Measurements from ENCODE around the gene SRCAP.

Gene SRCAP

DNA sequence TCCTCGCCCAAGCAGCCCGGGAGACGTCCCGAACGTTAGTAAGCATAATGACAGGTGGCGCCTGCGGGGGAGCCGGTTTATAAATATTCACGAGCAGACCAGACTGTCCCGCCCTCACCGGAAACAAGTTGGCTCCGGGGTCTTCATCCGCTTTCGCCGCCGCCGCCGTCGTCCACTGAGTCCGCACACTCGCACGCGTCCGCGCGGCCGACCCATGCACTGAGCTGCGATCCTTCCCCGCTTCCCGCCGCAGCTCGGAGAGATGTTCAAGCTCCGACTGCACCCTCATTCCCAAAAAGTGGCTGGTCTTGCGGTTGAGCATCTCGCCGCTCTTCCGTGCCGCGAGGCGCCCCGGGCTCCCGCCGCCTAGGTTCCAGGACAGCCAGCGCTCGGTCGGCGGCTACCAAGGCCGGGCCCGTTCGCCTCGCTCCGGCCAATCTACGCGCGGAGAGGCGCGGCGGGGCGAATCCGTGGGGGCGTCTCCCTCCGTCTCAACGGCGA is 62.5 kb downstream of the SRCAP start (continued):
- TF ChIP-seq, protein P1, sequence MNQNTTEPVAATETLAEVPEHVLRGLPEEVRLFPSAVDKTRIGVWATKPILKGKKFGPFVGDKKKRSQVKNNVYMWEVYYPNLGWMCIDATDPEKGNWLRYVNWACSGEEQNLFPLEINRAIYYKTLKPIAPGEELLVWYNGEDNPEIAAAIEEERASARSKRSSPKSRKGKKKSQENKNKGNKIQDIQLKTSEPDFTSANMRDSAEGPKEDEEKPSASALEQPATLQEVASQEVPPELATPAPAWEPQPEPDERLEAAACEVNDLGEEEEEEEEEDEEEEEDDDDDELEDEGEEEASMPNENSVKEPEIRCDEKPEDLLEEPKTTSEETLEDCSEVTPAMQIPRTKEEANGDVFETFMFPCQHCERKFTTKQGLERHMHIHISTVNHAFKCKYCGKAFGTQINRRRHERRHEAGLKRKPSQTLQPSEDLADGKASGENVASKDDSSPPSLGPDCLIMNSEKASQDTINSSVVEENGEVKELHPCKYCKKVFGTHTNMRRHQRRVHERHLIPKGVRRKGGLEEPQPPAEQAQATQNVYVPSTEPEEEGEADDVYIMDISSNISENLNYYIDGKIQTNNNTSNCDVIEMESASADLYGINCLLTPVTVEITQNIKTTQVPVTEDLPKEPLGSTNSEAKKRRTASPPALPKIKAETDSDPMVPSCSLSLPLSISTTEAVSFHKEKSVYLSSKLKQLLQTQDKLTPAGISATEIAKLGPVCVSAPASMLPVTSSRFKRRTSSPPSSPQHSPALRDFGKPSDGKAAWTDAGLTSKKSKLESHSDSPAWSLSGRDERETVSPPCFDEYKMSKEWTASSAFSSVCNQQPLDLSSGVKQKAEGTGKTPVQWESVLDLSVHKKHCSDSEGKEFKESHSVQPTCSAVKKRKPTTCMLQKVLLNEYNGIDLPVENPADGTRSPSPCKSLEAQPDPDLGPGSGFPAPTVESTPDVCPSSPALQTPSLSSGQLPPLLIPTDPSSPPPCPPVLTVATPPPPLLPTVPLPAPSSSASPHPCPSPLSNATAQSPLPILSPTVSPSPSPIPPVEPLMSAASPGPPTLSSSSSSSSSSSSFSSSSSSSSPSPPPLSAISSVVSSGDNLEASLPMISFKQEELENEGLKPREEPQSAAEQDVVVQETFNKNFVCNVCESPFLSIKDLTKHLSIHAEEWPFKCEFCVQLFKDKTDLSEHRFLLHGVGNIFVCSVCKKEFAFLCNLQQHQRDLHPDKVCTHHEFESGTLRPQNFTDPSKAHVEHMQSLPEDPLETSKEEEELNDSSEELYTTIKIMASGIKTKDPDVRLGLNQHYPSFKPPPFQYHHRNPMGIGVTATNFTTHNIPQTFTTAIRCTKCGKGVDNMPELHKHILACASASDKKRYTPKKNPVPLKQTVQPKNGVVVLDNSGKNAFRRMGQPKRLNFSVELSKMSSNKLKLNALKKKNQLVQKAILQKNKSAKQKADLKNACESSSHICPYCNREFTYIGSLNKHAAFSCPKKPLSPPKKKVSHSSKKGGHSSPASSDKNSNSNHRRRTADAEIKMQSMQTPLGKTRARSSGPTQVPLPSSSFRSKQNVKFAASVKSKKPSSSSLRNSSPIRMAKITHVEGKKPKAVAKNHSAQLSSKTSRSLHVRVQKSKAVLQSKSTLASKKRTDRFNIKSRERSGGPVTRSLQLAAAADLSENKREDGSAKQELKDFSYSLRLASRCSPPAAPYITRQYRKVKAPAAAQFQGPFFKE (tag by site-specific recombination; IDR thresholded peaks at IDR 0.05; ENCODE audit: borderline replicate concordance): peak; percentile 75; the same call in 1 of the 2 replicates
- TF ChIP-seq ZNF76 (tag by site-specific recombination; IDR thresholded peaks at IDR 0.05; ENCODE audit: borderline replicate concordance, low read depth): no peak; the same call in 1 of the 2 replicates
- peak; percentile 98 for TF ChIP-seq ZNF600 (tag by site-specific recombination; IDR thresholded peaks at IDR 0.05)
- TF ChIP-seq ZNF560 (tag by site-specific recombination; IDR thresholded peaks at IDR 0.05; ENCODE audit: borderline replicate concordance): peak; percentile 77; the same call in 1 of the 2 replicates
- TF ChIP-seq ZNF169 (tag by site-specific recombination; IDR thresholded peaks at IDR 0.05): 0 out of 2 replicates have a peak, but pooled peaks have one; percentile 71
- TF ChIP-seq, protein P2, sequence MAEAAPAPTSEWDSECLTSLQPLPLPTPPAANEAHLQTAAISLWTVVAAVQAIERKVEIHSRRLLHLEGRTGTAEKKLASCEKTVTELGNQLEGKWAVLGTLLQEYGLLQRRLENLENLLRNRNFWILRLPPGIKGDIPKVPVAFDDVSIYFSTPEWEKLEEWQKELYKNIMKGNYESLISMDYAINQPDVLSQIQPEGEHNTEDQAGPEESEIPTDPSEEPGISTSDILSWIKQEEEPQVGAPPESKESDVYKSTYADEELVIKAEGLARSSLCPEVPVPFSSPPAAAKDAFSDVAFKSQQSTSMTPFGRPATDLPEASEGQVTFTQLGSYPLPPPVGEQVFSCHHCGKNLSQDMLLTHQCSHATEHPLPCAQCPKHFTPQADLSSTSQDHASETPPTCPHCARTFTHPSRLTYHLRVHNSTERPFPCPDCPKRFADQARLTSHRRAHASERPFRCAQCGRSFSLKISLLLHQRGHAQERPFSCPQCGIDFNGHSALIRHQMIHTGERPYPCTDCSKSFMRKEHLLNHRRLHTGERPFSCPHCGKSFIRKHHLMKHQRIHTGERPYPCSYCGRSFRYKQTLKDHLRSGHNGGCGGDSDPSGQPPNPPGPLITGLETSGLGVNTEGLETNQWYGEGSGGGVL (tag by site-specific recombination; IDR thresholded peaks at IDR 0.05): peak; percentile 36; the same call in 1 of the 2 replicates
- TF ChIP-seq, protein P3, sequence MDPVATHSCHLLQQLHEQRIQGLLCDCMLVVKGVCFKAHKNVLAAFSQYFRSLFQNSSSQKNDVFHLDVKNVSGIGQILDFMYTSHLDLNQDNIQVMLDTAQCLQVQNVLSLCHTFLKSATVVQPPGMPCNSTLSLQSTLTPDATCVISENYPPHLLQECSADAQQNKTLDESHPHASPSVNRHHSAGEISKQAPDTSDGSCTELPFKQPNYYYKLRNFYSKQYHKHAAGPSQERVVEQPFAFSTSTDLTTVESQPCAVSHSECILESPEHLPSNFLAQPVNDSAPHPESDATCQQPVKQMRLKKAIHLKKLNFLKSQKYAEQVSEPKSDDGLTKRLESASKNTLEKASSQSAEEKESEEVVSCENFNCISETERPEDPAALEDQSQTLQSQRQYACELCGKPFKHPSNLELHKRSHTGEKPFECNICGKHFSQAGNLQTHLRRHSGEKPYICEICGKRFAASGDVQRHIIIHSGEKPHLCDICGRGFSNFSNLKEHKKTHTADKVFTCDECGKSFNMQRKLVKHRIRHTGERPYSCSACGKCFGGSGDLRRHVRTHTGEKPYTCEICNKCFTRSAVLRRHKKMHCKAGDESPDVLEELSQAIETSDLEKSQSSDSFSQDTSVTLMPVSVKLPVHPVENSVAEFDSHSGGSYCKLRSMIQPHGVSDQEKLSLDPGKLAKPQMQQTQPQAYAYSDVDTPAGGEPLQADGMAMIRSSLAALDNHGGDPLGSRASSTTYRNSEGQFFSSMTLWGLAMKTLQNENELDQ (tag by site-specific recombination; IDR thresholded peaks at IDR 0.05; ENCODE audit: low read depth): no peak
- TF ChIP-seq TRIM28 (IDR thresholded peaks at IDR 0.05; ENCODE audit: borderline replicate concordance, low read length): no peak
- TF ChIP-seq ZNF701 (tag by site-specific recombination; IDR thresholded peaks at IDR 0.05): no peak
- TF ChIP-seq GLI4 (tag by site-specific recombination; IDR thresholded peaks at IDR 0.05): no peak
- TF ChIP-seq ZNF221 (tag by site-specific recombination; IDR thresholded peaks at IDR 0.05; ENCODE audit: borderline replicate concordance): no peak
- TF ChIP-seq, protein P4, sequence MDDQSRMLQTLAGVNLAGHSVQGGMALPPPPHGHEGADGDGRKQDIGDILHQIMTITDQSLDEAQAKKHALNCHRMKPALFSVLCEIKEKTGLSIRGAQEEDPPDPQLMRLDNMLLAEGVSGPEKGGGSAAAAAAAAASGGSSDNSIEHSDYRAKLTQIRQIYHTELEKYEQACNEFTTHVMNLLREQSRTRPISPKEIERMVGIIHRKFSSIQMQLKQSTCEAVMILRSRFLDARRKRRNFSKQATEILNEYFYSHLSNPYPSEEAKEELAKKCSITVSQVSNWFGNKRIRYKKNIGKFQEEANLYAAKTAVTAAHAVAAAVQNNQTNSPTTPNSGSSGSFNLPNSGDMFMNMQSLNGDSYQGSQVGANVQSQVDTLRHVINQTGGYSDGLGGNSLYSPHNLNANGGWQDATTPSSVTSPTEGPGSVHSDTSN (CRISPR knock-in tag; IDR thresholded peaks at IDR 0.05): no peak
- peak; percentile 30; the same call in 1 of the 2 replicates for TF ChIP-seq ZNF146 (tag by site-specific recombination; IDR thresholded peaks at IDR 0.05)
- peak; percentile 77; the same call in 1 of the 2 replicates for TF ChIP-seq ZNF610 (tag by site-specific recombination; IDR thresholded peaks at IDR 0.05; ENCODE audit: borderline replicate concordance)
- 0 out of 2 replicates have a peak, but pooled peaks have one; percentile 19 for TF ChIP-seq ZSCAN23 (tag by site-specific recombination; IDR thresholded peaks at IDR 0.05)
- no peak for TF ChIP-seq ZNF426 (tag by site-specific recombination; IDR thresholded peaks at IDR 0.05)
- TF ChIP-seq ZNF394 (tag by site-specific recombination; IDR thresholded peaks at IDR 0.05; ENCODE audit: borderline replicate concordance): peak; percentile 52; the same call in 1 of the 2 replicates
- TF ChIP-seq, protein P5, sequence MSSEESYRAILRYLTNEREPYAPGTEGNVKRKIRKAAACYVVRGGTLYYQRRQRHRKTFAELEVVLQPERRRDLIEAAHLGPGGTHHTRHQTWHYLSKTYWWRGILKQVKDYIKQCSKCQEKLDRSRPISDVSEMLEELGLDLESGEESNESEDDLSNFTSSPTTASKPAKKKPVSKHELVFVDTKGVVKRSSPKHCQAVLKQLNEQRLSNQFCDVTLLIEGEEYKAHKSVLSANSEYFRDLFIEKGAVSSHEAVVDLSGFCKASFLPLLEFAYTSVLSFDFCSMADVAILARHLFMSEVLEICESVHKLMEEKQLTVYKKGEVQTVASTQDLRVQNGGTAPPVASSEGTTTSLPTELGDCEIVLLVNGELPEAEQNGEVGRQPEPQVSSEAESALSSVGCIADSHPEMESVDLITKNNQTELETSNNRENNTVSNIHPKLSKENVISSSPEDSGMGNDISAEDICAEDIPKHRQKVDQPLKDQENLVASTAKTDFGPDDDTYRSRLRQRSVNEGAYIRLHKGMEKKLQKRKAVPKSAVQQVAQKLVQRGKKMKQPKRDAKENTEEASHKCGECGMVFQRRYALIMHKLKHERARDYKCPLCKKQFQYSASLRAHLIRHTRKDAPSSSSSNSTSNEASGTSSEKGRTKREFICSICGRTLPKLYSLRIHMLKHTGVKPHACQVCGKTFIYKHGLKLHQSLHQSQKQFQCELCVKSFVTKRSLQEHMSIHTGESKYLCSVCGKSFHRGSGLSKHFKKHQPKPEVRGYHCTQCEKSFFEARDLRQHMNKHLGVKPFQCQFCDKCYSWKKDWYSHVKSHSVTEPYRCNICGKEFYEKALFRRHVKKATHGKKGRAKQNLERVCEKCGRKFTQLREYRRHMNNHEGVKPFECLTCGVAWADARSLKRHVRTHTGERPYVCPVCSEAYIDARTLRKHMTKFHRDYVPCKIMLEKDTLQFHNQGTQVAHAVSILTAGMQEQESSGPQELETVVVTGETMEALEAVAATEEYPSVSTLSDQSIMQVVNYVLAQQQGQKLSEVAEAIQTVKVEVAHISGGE (tag by site-specific recombination; conservative IDR thresholded peaks at IDR 0.05; ENCODE audit: low read depth): peak; percentile 76
- TF ChIP-seq, protein P6, sequence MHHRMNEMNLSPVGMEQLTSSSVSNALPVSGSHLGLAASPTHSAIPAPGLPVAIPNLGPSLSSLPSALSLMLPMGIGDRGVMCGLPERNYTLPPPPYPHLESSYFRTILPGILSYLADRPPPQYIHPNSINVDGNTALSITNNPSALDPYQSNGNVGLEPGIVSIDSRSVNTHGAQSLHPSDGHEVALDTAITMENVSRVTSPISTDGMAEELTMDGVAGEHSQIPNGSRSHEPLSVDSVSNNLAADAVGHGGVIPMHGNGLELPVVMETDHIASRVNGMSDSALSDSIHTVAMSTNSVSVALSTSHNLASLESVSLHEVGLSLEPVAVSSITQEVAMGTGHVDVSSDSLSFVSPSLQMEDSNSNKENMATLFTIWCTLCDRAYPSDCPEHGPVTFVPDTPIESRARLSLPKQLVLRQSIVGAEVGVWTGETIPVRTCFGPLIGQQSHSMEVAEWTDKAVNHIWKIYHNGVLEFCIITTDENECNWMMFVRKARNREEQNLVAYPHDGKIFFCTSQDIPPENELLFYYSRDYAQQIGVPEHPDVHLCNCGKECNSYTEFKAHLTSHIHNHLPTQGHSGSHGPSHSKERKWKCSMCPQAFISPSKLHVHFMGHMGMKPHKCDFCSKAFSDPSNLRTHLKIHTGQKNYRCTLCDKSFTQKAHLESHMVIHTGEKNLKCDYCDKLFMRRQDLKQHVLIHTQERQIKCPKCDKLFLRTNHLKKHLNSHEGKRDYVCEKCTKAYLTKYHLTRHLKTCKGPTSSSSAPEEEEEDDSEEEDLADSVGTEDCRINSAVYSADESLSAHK (tag by site-specific recombination; IDR thresholded peaks at IDR 0.05): no peak

Measured in HEK293 (cell line).